ENCODE data around the gene RXFP4.

RXFP4 gene

DNA sequence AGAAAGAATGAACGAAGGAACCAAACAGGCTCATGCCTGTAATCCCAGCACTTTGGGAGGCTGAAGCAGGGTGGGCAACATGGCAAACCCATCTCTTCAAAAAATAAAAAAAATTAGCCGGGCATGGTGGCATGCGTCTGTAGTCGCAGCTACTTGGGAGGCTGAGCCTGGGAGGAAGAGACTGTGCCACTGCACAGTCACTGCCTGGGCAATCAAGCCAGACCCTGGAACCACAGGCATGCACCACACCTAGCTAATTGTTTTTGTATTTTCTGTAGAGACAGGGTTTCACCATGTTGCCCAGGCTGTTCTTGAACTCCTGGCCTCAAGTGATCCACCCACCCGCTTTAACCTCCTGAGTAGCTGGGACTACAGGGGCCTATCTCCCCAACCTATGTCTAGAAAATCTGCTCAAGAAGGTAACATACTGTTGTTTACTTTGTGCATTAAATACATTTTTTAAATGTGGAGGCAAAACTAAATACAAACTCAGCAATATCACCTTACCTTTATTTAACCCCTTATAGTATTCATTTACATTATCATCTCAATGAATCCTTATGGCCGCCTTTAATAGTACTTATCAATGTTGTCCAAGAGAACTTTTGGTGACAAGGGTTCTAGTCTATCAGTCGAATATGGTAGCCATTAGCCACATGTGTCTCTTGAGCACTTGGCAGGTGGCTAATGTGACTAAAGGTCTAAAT, 10.0 kb upstream of the RXFP4 start:
- no peak for DNase-seq (ENCODE audit: low read depth in 2 of 2)

DNA sequence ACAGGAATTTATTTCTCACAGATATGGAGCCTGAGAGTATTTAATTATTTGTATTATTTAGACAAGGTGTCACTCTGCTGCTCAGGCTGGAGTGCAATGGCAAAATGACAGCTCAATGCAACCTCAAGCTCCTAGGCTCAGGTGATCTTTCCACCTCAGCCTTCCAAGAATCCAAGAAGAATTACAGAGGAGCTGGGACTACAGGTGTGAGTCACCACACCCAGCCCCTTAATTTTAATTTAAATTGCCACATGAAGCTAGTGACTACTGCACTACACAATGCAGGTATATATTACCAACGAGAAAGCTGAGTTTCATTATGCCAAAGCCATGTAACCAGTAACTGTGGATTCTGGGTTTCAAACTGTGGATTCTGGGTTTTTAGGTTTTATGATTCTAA, 9.4 kb upstream of the RXFP4 start:
- no peak for DNase-seq (ENCODE audit: low read depth in 2 of 2)

DNA sequence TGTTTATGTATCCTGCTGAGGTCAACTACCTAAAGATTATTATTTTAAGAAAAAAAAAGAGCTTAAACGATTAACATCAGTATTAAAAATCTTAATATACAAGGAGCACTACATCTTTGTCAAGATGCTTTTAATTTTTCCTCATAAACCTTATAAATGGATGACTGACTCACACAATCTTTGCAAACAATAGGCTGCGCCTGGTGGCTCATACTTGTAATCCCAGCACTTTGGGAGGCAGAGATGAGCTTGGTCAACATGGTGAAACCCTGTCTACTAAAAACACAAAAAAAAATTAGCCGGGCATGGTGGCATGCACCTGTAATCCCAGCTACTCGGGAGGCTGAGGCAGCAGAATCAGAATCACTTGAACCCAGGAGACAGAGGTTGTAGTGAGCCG, 9.0 kb upstream of the RXFP4 start:
- DNase-seq (ENCODE audit: low read depth in 2 of 2): no peak

DNA sequence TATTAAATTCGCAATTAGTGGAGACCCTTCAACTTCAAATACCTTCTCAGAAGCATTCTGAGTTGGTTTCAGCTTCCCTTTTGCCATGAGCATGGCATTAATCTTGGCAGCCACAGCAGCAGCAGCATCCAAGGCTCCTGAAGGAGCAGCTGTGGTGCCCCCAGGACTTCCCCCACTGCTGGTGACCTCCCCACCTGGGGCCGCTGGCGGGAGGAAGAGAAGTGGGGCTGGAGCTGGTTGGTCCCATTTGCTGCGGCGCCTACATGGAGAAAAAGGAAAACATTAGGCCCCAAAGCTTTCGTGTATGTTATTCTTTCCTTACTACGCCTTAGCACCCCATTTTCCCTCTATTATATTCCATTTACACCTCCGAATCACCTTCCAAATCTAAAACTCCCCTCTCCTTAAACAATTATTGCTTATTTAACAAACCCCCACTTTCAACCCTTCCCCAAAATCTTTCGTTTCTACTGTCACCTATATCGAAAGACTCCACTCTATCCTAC, 7.8 kb upstream of the RXFP4 start:
- DNase-seq (ENCODE audit: low read depth in 2 of 2): no peak

DNA sequence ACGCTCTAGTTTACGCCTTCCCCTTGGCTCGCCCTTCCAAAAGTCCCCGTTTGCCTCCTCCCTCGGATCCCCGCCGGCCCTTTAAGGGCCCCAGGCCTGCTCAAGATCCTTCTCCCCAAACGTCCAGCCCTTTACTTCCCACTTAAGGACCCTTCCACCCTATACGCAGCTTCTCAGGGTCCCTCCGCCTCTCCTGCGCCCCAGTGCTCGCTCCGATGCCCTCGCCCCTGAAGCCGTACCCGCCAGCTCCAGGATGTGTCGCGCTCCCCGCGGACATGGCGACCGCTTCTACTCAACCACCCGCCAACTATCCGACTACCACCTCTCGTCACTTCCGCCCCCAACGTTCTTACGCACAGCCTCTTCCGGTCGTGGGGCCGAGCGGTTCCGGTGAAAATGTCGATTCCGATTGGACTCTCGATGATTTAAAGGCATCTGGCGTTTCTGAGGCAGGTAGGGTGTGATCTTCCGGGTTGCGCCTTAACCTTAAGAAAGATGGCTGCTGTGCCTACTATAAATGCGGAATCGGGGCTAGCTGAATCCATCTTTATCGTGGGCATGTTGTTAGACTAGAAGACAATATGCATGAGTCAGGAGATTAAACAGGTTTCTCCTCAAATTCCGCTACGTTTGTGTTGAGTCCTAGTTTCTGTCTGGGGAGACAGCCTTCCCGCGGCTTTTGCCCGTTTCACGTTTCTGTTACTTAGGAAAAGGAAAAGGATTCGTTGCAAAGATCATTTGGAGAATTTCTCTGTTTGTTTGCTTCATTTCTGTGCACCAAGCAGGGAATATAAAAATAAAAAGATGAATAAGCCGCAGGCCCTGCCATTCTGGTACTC, 7.1 kb upstream of the RXFP4 start, which contains the start of gene KHDC4:
KHDC4 (minus strand) TSS at position 317 of the 839 bp plus-strand sequence; CDS start at position 277, 40 bp downstream.
- peak; percentile 80 to 87 for DNase-seq (ENCODE audit: low read depth in 2 of 2)

GRCh38 chr1:155934936-155935590, 6.4 kb upstream of the RXFP4 start:
- DNase-seq (ENCODE audit: low read depth in 2 of 2): no peak

- no peak for DNase-seq (ENCODE audit: low read depth in 2 of 2)
Observed at GRCh38 chr1:155938220-155938627, 3.2 kb upstream of the RXFP4 start.

GRCh38 chr1:155940482-155940992, 901 bp upstream of the RXFP4 start:
- no peak for DNase-seq (ENCODE audit: low read depth in 2 of 2)

DNA sequence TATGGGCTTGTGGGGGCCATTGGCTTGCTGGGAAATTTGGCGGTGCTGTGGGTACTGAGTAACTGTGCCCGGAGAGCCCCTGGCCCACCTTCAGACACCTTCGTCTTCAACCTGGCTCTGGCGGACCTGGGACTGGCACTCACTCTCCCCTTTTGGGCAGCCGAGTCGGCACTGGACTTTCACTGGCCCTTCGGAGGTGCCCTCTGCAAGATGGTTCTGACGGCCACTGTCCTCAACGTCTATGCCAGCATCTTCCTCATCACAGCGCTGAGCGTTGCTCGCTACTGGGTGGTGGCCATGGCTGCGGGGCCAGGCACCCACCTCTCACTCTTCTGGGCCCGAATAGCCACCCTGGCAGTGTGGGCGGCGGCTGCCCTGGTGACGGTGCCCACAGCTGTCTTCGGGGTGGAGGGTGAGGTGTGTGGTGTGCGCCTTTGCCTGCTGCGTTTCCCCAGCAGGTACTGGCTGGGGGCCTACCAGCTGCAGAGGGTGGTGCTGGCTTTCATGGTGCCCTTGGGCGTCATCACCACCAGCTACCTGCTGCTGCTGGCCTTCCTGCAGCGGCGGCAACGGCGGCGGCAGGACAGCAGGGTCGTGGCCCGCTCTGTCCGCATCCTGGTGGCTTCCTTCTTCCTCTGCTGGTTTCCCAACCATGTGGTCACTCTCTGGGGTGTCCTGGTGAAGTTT, 550 bp downstream of the RXFP4 start:
- no peak for DNase-seq (ENCODE audit: low read depth in 2 of 2)

GRCh38 chr1:155942578-155943141, 1.2 kb downstream of the RXFP4 start:
- no peak for DNase-seq (ENCODE audit: low read depth in 2 of 2)

- DNase-seq (ENCODE audit: low read depth in 2 of 2): no peak
Observed at GRCh38 chr1:155944444-155944799, 3.0 kb downstream of the RXFP4 start.

DNA sequence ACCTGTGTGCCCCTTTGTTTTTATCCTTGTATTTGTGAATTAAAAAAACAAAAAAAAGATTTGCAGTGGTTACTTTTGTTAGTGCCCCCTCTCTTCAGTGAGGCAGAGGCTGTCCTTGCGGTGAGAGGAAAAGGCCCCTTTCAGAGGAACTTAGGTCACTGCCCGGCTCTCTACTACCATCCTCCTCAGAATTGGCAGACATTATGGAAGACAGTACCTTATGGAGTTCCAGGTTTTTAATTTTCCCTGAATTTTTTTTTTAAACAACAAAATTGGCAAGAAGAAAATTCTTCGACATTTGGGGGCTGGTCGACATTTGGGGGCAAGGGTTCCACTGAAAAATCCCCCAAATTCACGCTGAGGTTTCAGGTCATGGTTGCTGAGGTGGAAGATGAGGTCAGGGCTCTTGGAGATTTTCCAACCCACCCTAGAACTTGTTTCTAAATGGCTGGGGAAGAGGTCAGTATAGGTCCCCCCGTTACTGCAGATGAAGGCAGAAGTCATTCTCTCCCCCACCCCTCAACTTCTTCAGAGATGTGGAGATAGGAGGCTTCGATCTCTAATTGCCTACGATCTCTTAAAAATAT, 5.3 kb downstream of the RXFP4 start:
- no peak for DNase-seq (ENCODE audit: low read depth in 2 of 2)

- DNase-seq (ENCODE audit: low read depth in 2 of 2): no peak
Observed at GRCh38 chr1:155947292-155947691, 5.9 kb downstream of the RXFP4 start.

DNA sequence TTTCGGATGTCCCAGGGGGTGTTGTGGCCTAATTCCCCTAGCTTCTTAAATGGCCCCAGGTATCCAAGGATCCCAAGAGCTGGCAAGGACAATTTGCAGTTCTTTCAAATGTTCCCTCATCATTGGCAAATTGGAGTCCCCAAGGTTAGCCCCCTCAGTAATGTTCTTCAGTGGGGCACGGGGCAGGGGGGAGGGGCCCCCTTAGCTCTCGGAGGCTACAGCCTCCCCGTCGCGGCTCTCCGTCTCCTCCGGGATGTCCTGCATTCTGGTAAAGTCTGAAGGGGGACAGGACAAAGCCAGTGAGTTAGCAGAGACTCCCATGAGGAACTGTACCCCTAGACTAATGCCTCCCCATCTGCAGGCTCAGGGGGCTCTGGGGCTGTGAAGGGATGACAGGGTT, 6.3 kb downstream of the RXFP4 start:
- DNase-seq (ENCODE audit: low read depth in 2 of 2): no peak

GRCh38 chr1:155950829-155951228, 9.4 kb downstream of the RXFP4 start:
- DNase-seq (ENCODE audit: low read depth in 2 of 2): no peak

GRCh38 chr1:155951753-155952504, 10.5 kb downstream of the RXFP4 start:
- no peak for DNase-seq (ENCODE audit: low read depth in 2 of 2)

GRCh38 chr1:155952505-155952890, 11.1 kb downstream of the RXFP4 start:
- no peak for DNase-seq (ENCODE audit: low read depth in 2 of 2)

DNA sequence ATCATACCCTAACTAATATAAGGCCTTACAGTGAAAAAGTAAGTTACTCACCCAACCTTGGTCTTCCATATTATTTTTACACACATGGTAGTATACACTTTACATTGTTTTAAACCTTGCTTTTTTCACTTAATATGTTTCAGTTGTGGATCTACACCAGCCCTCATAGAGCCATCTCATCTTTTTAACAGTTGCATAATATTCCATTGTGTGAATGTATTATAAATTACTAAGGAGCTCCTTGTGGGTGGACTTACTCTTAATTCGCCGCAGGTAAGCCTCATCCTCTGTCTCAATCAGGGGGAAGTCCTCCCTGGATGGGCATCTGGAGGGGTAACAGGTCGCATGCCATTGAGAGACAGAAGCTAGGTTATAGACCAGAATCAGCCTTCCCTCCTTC, 13.2 kb downstream of the RXFP4 start:
- DNase-seq (ENCODE audit: low read depth in 2 of 2): no peak

- no peak for DNase-seq (ENCODE audit: low read depth in 2 of 2)
Observed at GRCh38 chr1:155957411-155957915, 16.0 kb downstream of the RXFP4 start.

Measured in stimulated activated CD4-positive, alpha-beta T cell treated with anti-CD3 and anti-CD28 coated beads, Interleukin-1b, Interleukin-23, amount 100 ng/mL, for 4 hours (primary cell).